Measurements from ENCODE around the gene XRCC2.

XRCC2 gene

GRCh38 chr7:152608208-152608607 is 67.7 kb downstream of the XRCC2 start:
- no peak for DNase-seq

GRCh38 chr7:152607007-152607406 is 68.9 kb downstream of the XRCC2 start:
- DNase-seq = no peak

- DNase-seq = no peak
These were observed 73.0 kb downstream of the XRCC2 start for GRCh38 chr7:152602962-152603361.

GRCh38 chr7:152601305-152601798 is 74.6 kb downstream of the XRCC2 start:
- DNase-seq = no peak

- DNase-seq = no peak
These were observed 75.7 kb downstream of the XRCC2 start for GRCh38 chr7:152600266-152600665.

- DNase-seq = no peak
These were observed 78.4 kb downstream of the XRCC2 start for GRCh38 chr7:152597507-152597906.

- no peak for DNase-seq
These were observed 79.1 kb downstream of the XRCC2 start for GRCh38 chr7:152596824-152597223.

All from NCI-H1930 (cell line).